Stimulated activated CD8-positive, alpha-beta memory T cell treated with anti-CD3 and anti-CD28 coated beads, Interleukin-7, amount 100 ng/mL, for 48 hours (primary cell): ENCODE data around the gene ANLN.
"Not testable (repeated sequence)": the region's sequence is repeated elsewhere in the genome, so short reads cannot be mapped to it uniquely, and the experiment has no call there.

Source experiments
- DNase-seq, 2 donors: peaks; one replicate each; pipeline ENCODE4 v3.0.0-alpha.2; 2020; ENCODE audit warnings: low read depth in 1 of 2; ENCODE audit errors: extremely low read depth in 1 of 2

The ANLN gene

GRCh38 chr7:36464271-36464670 is 74.6 kb downstream of the ANLN start:
- no peak for DNase-seq

GRCh38 chr7:36466001-36466400 is 76.3 kb downstream of the ANLN start:
- DNase-seq: not testable (repeated sequence)

DNA sequence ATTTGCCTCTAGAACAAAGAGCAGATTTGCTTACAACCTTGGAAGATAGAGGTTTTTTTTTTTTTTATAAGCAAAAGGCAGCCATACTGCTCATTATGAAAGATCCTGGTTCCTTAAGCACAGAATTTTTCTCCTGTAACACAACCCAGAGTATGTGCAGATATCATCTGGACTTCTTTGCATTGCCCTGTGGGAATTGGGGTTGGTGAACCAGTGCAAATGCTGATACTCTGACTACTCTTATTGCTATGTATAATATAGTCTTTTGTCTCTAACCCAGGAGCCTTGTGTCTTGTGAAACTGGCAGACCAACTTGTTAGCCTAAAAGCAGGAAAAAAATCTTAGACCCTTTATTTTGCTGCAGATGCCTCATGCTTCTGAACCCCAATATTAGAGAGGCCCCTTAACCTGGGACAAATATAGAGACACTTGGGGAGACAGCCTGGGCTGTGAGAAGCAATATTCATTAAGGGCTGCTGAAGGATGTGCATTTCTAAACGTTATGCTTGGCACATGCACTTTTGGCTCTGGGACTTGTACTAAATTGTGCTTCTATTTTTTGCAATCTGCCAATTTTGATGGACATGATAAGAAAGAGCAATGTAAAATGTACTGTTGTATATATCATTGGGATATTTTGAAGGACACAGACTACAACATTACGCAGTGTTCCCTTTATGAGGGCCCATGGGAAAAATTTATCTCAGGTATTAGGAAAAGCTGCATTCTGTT is 78.9 kb downstream of the ANLN start:
- no peak for DNase-seq

- DNase-seq: no peak
Measured at GRCh38 chr7:36469236-36469635, 79.6 kb downstream of the ANLN start.

DNA sequence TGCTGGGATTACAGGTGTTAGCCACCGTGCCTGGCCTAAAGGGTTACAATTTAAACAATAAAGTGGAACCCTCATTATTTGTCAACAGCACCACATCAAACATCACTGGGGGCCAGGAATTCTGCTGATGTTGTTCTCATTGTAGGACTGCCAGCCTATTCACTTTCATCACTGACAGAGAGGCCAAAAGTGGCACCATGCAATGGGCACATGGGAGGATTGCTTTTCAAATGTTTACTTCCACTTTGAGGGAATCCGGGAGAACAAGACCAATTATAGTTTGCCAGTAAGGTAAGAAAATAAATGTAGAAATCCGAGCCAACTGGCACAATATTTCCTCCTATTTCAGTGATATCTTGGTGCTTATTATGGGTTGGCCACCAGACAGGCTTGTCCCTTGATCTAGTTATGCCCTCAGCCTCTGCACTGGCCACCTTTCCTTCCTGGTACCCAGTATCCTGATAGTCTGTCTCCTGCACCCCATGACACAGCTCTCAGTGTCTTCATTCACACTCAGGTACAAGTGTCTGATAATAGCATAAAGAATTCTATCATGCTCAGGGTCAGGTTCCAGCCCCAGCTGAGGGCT is 82.6 kb downstream of the ANLN start:
- no peak for DNase-seq

GRCh38 chr7:36473454-36474282 is 84.0 kb downstream of the ANLN start:
- peak in 1 of 2 donors; percentile 10 for DNase-seq

GRCh38 chr7:36474283-36475010 is 84.8 kb downstream of the ANLN start:
- DNase-seq: no peak

GRCh38 chr7:36475011-36475342 is 85.3 kb downstream of the ANLN start:
- DNase-seq: no peak

- DNase-seq: peak in 1 of 2 donors; percentile 34
Measured at GRCh38 chr7:36475381-36475780, 85.7 kb downstream of the ANLN start.

DNA sequence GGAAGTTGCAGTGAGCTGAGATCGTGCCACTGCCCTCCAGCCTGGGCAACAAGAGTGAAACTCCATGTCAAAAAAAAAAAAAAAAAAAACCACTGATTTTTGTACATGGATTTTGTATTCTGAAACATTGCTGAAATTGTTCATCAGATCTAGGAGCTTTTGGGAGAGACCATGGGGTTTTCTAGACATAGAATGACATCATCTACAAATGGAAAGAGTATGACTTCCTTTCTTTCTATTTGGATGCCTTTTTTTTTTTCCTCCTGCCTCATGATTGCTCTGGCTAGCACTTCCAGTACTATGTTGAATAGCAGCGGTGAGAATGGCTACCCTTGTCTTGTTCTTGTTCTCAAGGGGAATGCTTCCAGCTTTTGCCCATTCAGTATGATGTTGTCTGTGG is 89.1 kb downstream of the ANLN start:
- no peak for DNase-seq

DNA sequence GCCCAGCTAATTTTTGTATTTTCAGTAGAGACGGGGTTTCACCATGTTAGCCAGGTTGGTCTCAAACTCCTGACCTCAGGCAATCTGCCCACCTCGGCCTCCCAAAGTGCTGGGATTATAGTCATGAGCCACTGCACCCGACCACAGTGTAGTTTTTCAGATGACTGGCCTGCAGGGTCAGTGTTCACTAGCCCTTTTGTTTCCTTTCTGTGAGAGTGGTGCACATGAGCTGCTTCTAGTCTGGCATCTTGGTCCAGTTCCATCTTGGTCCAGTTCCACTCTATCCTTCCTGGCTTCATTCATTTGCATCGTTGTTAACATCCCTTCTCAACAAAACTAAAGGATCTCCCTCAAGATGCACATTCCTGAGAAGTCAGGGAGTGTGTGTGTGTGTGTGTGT is 94.2 kb downstream of the ANLN start:
- not testable (repeated sequence) for DNase-seq

- DNase-seq: no peak
Measured at GRCh38 chr7:36484265-36484664, 94.6 kb downstream of the ANLN start.

GRCh38 chr7:36486336-36486735 is 96.7 kb downstream of the ANLN start:
- no peak for DNase-seq

DNA sequence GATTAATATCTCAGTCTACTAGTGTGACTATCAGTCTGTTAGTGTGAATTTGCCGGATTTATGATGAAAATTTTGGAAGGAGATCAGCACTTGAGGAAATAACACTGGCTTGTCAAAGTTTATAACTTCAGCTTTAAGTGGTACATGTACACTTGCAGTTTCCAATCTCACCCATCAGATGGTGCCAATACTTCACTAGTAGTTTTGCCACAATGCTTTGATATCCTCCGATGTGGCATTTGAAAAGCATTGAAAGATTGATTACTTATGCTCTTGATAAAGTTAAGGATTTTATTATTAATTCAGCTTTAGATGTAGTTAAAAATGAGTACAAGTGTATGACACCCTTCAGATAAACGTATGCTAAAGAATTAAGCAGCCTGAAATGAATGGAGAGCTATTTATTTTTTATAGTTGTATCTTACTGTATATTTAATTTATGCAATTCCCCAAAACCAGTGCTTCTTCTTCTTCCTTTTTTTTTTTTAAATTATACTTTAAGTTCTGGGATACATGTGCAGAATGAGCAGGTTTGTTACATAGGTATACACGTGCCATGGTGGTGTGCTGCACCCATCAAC is 98.2 kb downstream of the ANLN start:
- DNase-seq: no peak

DNA sequence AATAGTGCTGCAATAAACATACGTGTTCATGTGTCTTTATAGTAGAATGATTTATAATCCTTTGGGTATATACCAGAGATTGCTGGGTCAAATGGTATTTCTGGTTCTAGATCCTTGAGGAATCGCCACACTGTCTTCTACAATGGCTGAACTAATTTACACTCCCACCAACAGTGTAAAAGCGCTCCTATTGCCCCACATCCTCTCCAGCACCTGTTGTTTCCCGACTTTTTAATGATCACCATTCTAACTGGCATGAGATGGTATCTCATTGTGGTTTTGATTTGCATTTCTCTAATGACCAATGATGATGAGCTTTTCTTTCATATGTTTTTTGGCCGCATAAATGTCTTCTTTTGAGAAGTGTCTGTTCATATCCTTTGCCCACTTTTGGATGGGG is 99.0 kb downstream of the ANLN start:
- DNase-seq: not testable (repeated sequence)

DNA sequence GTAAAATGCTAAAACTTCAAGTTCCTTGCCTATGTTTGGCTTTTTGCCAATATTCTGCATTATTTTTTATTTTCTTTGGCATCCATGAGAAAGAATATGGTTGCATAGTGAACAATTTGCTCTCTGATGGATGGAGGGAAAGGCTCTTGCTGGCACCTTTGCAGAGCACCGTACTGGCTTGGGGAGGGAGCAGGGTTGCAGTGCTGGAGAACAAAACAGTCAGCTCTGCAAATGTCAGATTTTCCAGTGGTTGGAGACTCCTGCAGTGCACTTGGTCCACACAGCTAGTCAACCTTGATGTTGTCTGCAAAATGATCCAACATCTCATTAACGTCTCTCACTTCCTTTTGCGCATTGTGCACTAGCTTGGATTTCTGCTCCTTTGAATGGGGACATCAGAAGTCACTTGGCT is 100.8 kb downstream of the ANLN start:
- DNase-seq: no peak

DNA sequence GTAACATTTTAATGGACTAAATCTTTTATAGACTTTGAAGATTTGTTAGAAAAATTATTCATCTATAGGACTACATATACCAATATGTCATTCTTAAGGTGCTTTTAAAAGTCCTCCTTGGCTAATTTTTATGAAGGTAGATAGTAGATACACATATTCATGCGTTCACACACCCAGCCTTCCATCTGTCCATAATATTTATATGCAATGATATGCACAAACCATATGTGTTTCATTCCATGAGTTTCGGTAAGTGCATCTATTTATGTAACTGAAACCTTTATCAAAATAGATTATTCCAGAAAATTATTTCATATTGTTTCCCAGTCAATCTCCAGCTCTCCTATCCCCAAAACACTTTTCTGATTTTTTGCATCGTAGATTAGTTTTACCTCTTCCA is 101.7 kb downstream of the ANLN start:
- no peak for DNase-seq

- no peak for DNase-seq
Measured at GRCh38 chr7:36496576-36496975, 106.9 kb downstream of the ANLN start.

- DNase-seq: not testable (repeated sequence)
Measured at GRCh38 chr7:36497176-36497575, 107.5 kb downstream of the ANLN start.

- no peak for DNase-seq
Measured at GRCh38 chr7:36497775-36498174, 108.1 kb downstream of the ANLN start.
